ENCODE measurements around the gene PRSS1.
"Not testable (repeated sequence)": the region's sequence is repeated elsewhere in the genome, so short reads cannot be mapped to it uniquely, and the experiment has no call there.

The PRSS1 gene

GRCh38 chr7:142749218-142749993 is at the start of gene PRSS1:
Gene PRSS1 (plus strand): TSS chr7:142749472. CDS start chr7:142749485, 13 bp downstream.
- in situ Hi-C loops (cut with MboI; ENCODE audit: low sequenced_read_pairs), result no loop called here

- in situ Hi-C loops (cut with MboI; ENCODE audit: low sequenced_read_pairs), result not testable (repeated sequence)
Observed at GRCh38 chr7:142700935-142701334, 48.3 kb upstream of the PRSS1 start.

GRCh38 chr7:142703655-142704305 is 45.5 kb upstream of the PRSS1 start:
- in situ Hi-C loops (cut with MboI; ENCODE audit: low sequenced_read_pairs), result no loop called here

- in situ Hi-C loops (cut with MboI; ENCODE audit: low sequenced_read_pairs), result not testable (repeated sequence)
Observed at GRCh38 chr7:142708726-142709125, 40.5 kb upstream of the PRSS1 start.

GRCh38 chr7:142709921-142710320 is 39.4 kb upstream of the PRSS1 start:
- in situ Hi-C loops (cut with MboI; ENCODE audit: low sequenced_read_pairs), result no loop called here

GRCh38 chr7:142711196-142711595 is 38.1 kb upstream of the PRSS1 start:
- in situ Hi-C loops (cut with MboI; ENCODE audit: low sequenced_read_pairs), result no loop called here

- in situ Hi-C loops (cut with MboI; ENCODE audit: low sequenced_read_pairs), result no loop called here
Observed at GRCh38 chr7:142711746-142712616, 37.3 kb upstream of the PRSS1 start.

- in situ Hi-C loops (cut with MboI; ENCODE audit: low sequenced_read_pairs), result no loop called here
Observed at GRCh38 chr7:142712617-142712957, 36.7 kb upstream of the PRSS1 start.

GRCh38 chr7:142714375-142714774 is 34.9 kb upstream of the PRSS1 start:
- in situ Hi-C loops (cut with MboI; ENCODE audit: low sequenced_read_pairs), result no loop called here

- in situ Hi-C loops (cut with MboI; ENCODE audit: low sequenced_read_pairs), result no loop called here
Observed at GRCh38 chr7:142716596-142716995, 32.7 kb upstream of the PRSS1 start.

- in situ Hi-C loops (cut with MboI; ENCODE audit: low sequenced_read_pairs), result no loop called here
Observed at GRCh38 chr7:142717453-142717852, 31.8 kb upstream of the PRSS1 start.

GRCh38 chr7:142718313-142718712 is 31.0 kb upstream of the PRSS1 start:
- in situ Hi-C loops (cut with MboI; ENCODE audit: low sequenced_read_pairs), result no loop called here

GRCh38 chr7:142720172-142720773 is 29.0 kb upstream of the PRSS1 start:
- in situ Hi-C loops (cut with MboI; ENCODE audit: low sequenced_read_pairs), result no loop called here

GRCh38 chr7:142720986-142721385 is 28.3 kb upstream of the PRSS1 start:
- in situ Hi-C loops (cut with MboI; ENCODE audit: low sequenced_read_pairs), result no loop called here

- in situ Hi-C loops (cut with MboI; ENCODE audit: low sequenced_read_pairs), result no loop called here
Observed at GRCh38 chr7:142722248-142722794, 27.0 kb upstream of the PRSS1 start.

- in situ Hi-C loops (cut with MboI; ENCODE audit: low sequenced_read_pairs), result no loop called here
Observed at GRCh38 chr7:142733271-142733670, 16.0 kb upstream of the PRSS1 start.

GRCh38 chr7:142739923-142740492 is 9.3 kb upstream of the PRSS1 start:
- in situ Hi-C loops (cut with MboI; ENCODE audit: low sequenced_read_pairs), result no loop called here

- in situ Hi-C loops (cut with MboI; ENCODE audit: low sequenced_read_pairs), result no loop called here
Observed at GRCh38 chr7:142740786-142741185, 8.5 kb upstream of the PRSS1 start.

GRCh38 chr7:142741932-142742331 is 7.3 kb upstream of the PRSS1 start:
- in situ Hi-C loops (cut with MboI; ENCODE audit: low sequenced_read_pairs), result not testable (repeated sequence)

GRCh38 chr7:142745091-142745635 is 4.1 kb upstream of the PRSS1 start:
- in situ Hi-C loops (cut with MboI; ENCODE audit: low sequenced_read_pairs), result no loop called here

All from HL-60/S4 (cell line).